ENCODE results near the gene NOCT.
A peak's percentile ranks its signal among the peaks of the same experiment; 100 is the strongest.

Gene NOCT

DNA sequence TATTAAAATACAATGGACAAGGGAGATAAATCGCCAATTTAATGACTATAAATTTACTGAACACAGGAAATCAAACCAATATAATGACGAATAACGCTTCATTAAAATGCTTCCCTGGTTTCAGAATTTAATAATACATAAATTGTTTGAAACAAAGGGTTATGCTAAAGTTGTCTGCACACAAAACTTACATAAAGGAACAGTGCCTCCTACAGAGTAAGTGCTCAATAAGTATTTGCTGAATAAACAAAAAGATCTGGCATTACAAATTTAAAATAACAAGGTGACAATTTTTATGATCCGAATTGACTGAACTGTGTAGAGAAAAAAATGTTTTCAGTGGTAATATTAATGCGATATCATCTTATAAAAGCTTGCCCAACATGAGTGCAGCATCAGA, 69.6 kb downstream of the NOCT start:
- H3K9me3 ChIP-seq (ENCODE audit: control insufficient read depth, low read depth, low read length): no peaks in the 10 kb centered on the region
- peaks cover 17% of the 10 kb centered on the region for H3K4me1 ChIP-seq (ENCODE audit: control insufficient read depth, low read depth, low read length)
- no peaks in the 10 kb centered on the region for H3K27me3 ChIP-seq (ENCODE audit: control insufficient read depth, insufficient read depth, low read length)
- no peak overlapping the region for H3K27ac ChIP-seq (ENCODE audit: low read length)
- no peaks in the 10 kb centered on the region for H3K36me3 ChIP-seq (ENCODE audit: control insufficient read depth, low read depth, low read length)
- peak overlapping the region; percentile 82 for H3K9ac ChIP-seq (ENCODE audit: low read length)
- peak overlapping the region; percentile 96 for H3K4me3 ChIP-seq (ENCODE audit: low read length)

DNA sequence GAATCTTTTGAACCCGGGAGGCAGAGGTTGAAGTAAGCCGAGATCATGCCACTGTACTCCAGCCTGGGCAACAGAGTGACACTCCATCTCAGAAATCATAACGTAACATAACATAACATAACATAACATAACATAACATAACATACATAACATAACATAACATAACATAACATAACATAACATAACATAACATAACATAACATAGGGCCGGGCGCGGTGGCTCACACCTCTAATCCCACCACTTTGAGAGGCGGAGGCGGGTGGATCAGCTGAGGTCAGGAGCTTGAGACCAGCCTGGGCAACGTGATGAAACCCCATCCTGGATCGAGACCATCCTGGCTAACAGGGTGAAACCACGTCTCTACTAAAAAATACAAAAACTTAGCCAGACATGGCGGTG, 76.7 kb downstream of the NOCT start:
- no peak overlapping the region for H3K9ac ChIP-seq (ENCODE audit: low read length)
- no peak overlapping the region for H3K27ac ChIP-seq (ENCODE audit: low read length)
- no peaks in the 10 kb centered on the region for H3K4me1 ChIP-seq (ENCODE audit: control insufficient read depth, low read depth, low read length)
- H3K4me3 ChIP-seq (ENCODE audit: low read length): no peak overlapping the region
- H3K9me3 ChIP-seq (ENCODE audit: control insufficient read depth, low read depth, low read length): no peaks in the 10 kb centered on the region
- H3K36me3 ChIP-seq (ENCODE audit: control insufficient read depth, low read depth, low read length): no peaks in the 10 kb centered on the region
- H3K27me3 ChIP-seq (ENCODE audit: control insufficient read depth, insufficient read depth, low read length): no peaks in the 10 kb centered on the region

All from iPS-18a (cell line).